ENCODE data around the gene LUZP2.

DNA sequence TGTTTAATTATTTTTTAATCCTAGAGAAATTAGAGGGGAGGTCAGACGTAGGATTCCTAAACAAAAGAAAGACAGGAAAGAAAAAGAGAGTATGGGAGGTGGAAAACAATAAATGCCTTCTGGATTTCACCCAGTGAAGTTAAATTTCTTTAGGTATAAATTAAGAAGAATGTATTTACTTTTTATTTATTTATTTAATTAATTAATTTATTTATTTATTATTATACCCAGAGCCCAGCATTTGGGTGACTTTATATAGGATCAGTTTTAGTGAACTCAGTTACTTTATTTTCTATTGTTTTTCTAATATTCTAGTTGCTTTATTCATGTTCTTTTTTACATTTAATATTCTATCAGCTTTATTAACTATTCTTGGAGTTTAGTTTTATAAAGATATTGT lies 551.8 kb downstream of the LUZP2 start:
- no peak for TF ChIP-seq ZKSCAN1 (IDR thresholded peaks at IDR 0.05; ENCODE audit: low read depth, low read length)
- TF ChIP-seq, protein P1, sequence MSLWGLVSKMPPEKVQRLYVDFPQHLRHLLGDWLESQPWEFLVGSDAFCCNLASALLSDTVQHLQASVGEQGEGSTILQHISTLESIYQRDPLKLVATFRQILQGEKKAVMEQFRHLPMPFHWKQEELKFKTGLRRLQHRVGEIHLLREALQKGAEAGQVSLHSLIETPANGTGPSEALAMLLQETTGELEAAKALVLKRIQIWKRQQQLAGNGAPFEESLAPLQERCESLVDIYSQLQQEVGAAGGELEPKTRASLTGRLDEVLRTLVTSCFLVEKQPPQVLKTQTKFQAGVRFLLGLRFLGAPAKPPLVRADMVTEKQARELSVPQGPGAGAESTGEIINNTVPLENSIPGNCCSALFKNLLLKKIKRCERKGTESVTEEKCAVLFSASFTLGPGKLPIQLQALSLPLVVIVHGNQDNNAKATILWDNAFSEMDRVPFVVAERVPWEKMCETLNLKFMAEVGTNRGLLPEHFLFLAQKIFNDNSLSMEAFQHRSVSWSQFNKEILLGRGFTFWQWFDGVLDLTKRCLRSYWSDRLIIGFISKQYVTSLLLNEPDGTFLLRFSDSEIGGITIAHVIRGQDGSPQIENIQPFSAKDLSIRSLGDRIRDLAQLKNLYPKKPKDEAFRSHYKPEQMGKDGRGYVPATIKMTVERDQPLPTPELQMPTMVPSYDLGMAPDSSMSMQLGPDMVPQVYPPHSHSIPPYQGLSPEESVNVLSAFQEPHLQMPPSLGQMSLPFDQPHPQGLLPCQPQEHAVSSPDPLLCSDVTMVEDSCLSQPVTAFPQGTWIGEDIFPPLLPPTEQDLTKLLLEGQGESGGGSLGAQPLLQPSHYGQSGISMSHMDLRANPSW (CRISPR knock-in tag; IDR thresholded peaks at IDR 0.05) = no peak
- TF ChIP-seq, protein P2, sequence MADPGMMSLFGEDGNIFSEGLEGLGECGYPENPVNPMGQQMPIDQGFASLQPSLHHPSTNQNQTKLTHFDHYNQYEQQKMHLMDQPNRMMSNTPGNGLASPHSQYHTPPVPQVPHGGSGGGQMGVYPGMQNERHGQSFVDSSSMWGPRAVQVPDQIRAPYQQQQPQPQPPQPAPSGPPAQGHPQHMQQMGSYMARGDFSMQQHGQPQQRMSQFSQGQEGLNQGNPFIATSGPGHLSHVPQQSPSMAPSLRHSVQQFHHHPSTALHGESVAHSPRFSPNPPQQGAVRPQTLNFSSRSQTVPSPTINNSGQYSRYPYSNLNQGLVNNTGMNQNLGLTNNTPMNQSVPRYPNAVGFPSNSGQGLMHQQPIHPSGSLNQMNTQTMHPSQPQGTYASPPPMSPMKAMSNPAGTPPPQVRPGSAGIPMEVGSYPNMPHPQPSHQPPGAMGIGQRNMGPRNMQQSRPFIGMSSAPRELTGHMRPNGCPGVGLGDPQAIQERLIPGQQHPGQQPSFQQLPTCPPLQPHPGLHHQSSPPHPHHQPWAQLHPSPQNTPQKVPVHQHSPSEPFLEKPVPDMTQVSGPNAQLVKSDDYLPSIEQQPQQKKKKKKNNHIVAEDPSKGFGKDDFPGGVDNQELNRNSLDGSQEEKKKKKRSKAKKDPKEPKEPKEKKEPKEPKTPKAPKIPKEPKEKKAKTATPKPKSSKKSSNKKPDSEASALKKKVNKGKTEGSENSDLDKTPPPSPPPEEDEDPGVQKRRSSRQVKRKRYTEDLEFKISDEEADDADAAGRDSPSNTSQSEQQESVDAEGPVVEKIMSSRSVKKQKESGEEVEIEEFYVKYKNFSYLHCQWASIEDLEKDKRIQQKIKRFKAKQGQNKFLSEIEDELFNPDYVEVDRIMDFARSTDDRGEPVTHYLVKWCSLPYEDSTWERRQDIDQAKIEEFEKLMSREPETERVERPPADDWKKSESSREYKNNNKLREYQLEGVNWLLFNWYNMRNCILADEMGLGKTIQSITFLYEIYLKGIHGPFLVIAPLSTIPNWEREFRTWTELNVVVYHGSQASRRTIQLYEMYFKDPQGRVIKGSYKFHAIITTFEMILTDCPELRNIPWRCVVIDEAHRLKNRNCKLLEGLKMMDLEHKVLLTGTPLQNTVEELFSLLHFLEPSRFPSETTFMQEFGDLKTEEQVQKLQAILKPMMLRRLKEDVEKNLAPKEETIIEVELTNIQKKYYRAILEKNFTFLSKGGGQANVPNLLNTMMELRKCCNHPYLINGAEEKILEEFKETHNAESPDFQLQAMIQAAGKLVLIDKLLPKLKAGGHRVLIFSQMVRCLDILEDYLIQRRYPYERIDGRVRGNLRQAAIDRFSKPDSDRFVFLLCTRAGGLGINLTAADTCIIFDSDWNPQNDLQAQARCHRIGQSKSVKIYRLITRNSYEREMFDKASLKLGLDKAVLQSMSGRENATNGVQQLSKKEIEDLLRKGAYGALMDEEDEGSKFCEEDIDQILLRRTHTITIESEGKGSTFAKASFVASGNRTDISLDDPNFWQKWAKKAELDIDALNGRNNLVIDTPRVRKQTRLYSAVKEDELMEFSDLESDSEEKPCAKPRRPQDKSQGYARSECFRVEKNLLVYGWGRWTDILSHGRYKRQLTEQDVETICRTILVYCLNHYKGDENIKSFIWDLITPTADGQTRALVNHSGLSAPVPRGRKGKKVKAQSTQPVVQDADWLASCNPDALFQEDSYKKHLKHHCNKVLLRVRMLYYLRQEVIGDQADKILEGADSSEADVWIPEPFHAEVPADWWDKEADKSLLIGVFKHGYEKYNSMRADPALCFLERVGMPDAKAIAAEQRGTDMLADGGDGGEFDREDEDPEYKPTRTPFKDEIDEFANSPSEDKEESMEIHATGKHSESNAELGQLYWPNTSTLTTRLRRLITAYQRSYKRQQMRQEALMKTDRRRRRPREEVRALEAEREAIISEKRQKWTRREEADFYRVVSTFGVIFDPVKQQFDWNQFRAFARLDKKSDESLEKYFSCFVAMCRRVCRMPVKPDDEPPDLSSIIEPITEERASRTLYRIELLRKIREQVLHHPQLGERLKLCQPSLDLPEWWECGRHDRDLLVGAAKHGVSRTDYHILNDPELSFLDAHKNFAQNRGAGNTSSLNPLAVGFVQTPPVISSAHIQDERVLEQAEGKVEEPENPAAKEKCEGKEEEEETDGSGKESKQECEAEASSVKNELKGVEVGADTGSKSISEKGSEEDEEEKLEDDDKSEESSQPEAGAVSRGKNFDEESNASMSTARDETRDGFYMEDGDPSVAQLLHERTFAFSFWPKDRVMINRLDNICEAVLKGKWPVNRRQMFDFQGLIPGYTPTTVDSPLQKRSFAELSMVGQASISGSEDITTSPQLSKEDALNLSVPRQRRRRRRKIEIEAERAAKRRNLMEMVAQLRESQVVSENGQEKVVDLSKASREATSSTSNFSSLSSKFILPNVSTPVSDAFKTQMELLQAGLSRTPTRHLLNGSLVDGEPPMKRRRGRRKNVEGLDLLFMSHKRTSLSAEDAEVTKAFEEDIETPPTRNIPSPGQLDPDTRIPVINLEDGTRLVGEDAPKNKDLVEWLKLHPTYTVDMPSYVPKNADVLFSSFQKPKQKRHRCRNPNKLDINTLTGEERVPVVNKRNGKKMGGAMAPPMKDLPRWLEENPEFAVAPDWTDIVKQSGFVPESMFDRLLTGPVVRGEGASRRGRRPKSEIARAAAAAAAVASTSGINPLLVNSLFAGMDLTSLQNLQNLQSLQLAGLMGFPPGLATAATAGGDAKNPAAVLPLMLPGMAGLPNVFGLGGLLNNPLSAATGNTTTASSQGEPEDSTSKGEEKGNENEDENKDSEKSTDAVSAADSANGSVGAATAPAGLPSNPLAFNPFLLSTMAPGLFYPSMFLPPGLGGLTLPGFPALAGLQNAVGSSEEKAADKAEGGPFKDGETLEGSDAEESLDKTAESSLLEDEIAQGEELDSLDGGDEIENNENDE (IDR thresholded peaks at IDR 0.05; ENCODE audit: low read depth, low read length) = no peak
- no peak for TF ChIP-seq FOXK1 (CRISPR knock-in tag; IDR thresholded peaks at IDR 0.05; ENCODE audit: borderline replicate concordance)
- TF ChIP-seq, protein P3, sequence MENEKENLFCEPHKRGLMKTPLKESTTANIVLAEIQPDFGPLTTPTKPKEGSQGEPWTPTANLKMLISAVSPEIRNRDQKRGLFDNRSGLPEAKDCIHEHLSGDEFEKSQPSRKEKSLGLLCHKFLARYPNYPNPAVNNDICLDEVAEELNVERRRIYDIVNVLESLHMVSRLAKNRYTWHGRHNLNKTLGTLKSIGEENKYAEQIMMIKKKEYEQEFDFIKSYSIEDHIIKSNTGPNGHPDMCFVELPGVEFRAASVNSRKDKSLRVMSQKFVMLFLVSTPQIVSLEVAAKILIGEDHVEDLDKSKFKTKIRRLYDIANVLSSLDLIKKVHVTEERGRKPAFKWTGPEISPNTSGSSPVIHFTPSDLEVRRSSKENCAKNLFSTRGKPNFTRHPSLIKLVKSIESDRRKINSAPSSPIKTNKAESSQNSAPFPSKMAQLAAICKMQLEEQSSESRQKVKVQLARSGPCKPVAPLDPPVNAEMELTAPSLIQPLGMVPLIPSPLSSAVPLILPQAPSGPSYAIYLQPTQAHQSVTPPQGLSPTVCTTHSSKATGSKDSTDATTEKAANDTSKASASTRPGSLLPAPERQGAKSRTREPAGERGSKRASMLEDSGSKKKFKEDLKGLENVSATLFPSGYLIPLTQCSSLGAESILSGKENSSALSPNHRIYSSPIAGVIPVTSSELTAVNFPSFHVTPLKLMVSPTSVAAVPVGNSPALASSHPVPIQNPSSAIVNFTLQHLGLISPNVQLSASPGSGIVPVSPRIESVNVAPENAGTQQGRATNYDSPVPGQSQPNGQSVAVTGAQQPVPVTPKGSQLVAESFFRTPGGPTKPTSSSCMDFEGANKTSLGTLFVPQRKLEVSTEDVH (IDR thresholded peaks at IDR 0.05; ENCODE audit: low read depth, partially characterized antibody) = no peak
- no peak for TF ChIP-seq POLR2AphosphoS2 (IDR thresholded peaks at IDR 0.05; ENCODE audit: low read length)
- no peak for TF ChIP-seq SMARCA5 (IDR thresholded peaks at IDR 0.05)
- no peak for TF ChIP-seq CREB1 (IDR thresholded peaks at IDR 0.05)
- no peak for TF ChIP-seq CREB1 (CRISPR knock-in tag; IDR thresholded peaks at IDR 0.05)
- TF ChIP-seq, protein P4, sequence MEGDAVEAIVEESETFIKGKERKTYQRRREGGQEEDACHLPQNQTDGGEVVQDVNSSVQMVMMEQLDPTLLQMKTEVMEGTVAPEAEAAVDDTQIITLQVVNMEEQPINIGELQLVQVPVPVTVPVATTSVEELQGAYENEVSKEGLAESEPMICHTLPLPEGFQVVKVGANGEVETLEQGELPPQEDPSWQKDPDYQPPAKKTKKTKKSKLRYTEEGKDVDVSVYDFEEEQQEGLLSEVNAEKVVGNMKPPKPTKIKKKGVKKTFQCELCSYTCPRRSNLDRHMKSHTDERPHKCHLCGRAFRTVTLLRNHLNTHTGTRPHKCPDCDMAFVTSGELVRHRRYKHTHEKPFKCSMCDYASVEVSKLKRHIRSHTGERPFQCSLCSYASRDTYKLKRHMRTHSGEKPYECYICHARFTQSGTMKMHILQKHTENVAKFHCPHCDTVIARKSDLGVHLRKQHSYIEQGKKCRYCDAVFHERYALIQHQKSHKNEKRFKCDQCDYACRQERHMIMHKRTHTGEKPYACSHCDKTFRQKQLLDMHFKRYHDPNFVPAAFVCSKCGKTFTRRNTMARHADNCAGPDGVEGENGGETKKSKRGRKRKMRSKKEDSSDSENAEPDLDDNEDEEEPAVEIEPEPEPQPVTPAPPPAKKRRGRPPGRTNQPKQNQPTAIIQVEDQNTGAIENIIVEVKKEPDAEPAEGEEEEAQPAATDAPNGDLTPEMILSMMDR (IDR thresholded peaks at IDR 0.05 in 2 of 3, conservative IDR thresholded peaks at IDR 0.05 in 1 of 3; ENCODE audit: insufficient read depth in 2 of 3, low read depth in 1 of 3, low read length in 3 of 3) = no peak
- TF ChIP-seq, protein P5, sequence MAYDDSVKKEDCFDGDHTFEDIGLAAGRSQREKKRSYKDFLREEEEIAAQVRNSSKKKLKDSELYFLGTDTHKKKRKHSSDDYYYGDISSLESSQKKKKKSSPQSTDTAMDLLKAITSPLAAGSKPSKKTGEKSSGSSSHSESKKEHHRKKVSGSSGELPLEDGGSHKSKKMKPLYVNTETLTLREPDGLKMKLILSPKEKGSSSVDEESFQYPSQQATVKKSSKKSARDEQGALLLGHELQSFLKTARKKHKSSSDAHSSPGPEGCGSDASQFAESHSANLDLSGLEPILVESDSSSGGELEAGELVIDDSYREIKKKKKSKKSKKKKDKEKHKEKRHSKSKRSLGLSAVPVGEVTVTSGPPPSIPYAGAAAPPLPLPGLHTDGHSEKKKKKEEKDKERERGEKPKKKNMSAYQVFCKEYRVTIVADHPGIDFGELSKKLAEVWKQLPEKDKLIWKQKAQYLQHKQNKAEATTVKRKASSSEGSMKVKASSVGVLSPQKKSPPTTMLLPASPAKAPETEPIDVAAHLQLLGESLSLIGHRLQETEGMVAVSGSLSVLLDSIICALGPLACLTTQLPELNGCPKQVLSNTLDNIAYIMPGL (CRISPR knock-in tag; IDR thresholded peaks at IDR 0.05) = no peak
